Activated effector memory CD4-positive, alpha-beta T cell treated with anti-CD3 and anti-CD28 coated beads, Interleukin-2, amount 50 U/mL, for 16 hours (primary cell): Measurements from ENCODE around the gene RAB44.

Experiments used
- DNase-seq: peaks from one replicate; pipeline ENCODE4 v3.0.0-alpha.2; 2020

Gene RAB44

GRCh38 chr6:36686668-36687513, 10.7 kb upstream of the RAB44 start:
- DNase-seq = peak; percentile 21

GRCh38 chr6:36688063-36688738, 9.4 kb upstream of the RAB44 start:
- peak; percentile 6 for DNase-seq

- DNase-seq = peak; percentile 41
Observed at GRCh38 chr6:36688739-36689075, 8.9 kb upstream of the RAB44 start.

- DNase-seq = peak; percentile 24
Observed at GRCh38 chr6:36691011-36691410, 6.6 kb upstream of the RAB44 start.

GRCh38 chr6:36691612-36692011, 6.0 kb upstream of the RAB44 start:
- peak; percentile 60 for DNase-seq

- DNase-seq = peak; percentile 72
Observed at GRCh38 chr6:36692220-36692619, 5.4 kb upstream of the RAB44 start.

GRCh38 chr6:36692861-36693702, 4.5 kb upstream of the RAB44 start:
- peak; percentile 43 for DNase-seq

- DNase-seq = peak; percentile 17
Observed at GRCh38 chr6:36694616-36695015, 3.0 kb upstream of the RAB44 start.

GRCh38 chr6:36695414-36695813, 2.2 kb upstream of the RAB44 start:
- no peak for DNase-seq

- peak; percentile 39 for DNase-seq
Observed at GRCh38 chr6:36698196-36698595, 570 bp downstream of the RAB44 start.

- peak; percentile 58 for DNase-seq
Observed at GRCh38 chr6:36698871-36699271, 1.2 kb downstream of the RAB44 start.

- DNase-seq = peak; percentile 43
Observed at GRCh38 chr6:36699348-36699747, 1.7 kb downstream of the RAB44 start.

GRCh38 chr6:36700071-36700812, 2.6 kb downstream of the RAB44 start:
- peak; percentile 6 for DNase-seq

- DNase-seq = peak; percentile 50
Observed at GRCh38 chr6:36700831-36701230, 3.2 kb downstream of the RAB44 start.

- DNase-seq = peak; percentile 61
Observed at GRCh38 chr6:36701401-36701991, 3.9 kb downstream of the RAB44 start.

GRCh38 chr6:36702656-36703055, 5.0 kb downstream of the RAB44 start:
- peak; percentile 44 for DNase-seq

GRCh38 chr6:36703081-36703606, 5.5 kb downstream of the RAB44 start:
- peak; percentile 34 for DNase-seq

- peak; percentile 59 for DNase-seq
Observed at GRCh38 chr6:36703982-36704381, 6.4 kb downstream of the RAB44 start.

GRCh38 chr6:36704961-36705577, 7.4 kb downstream of the RAB44 start:
- peak; percentile 16 for DNase-seq

- peak; percentile 9 for DNase-seq
Observed at GRCh38 chr6:36706339-36706738, 8.7 kb downstream of the RAB44 start.

GRCh38 chr6:36712816-36713215, 15.2 kb downstream of the RAB44 start:
- peak; percentile 46 for DNase-seq
